PFSK-1 (cell line): ENCODE measurements around the gene ARHGAP28.

Experiments
- FOXP2 ChIP-seq: optimal IDR thresholded peaks from 2 replicates; pipeline ENCODE3; 2011; ENCODE audit warnings: borderline replicate concordance, control low read depth, inconsistent platforms; ENCODE audit not compliant: insufficient read depth; ENCODE audit errors: extremely low read length, extremely low read depth
- POLR2AphosphoS5 ChIP-seq: IDR thresholded peaks from 2 replicates; pipeline ENCODE4 v1.6.1; 2012; ENCODE audit warnings: low read depth, mild to moderate bottlenecking, control low read depth, low read length, moderate library complexity
- REST ChIP-seq, 2 experiments: IDR thresholded peaks; 2 replicates each; pipeline versions ENCODE4 v1.6.1 to v1.8.0; 2011 to 2012; ENCODE audit warnings: low read depth in 2 of 2, low read length in 2 of 2, control low read depth in 1 of 2, inconsistent platforms in 1 of 2, mild to moderate bottlenecking in 1 of 2, moderate library complexity in 1 of 2; ENCODE audit not compliant: insufficient read depth in 1 of 2
- SIN3A ChIP-seq: IDR thresholded peaks from 2 replicates; pipeline ENCODE4 v1.6.1; 2012; ENCODE audit warnings: mild to moderate bottlenecking, low read length, moderate library complexity, borderline replicate concordance; ENCODE audit not compliant: insufficient read depth
- TAF1 ChIP-seq: IDR thresholded peaks from 2 replicates; pipeline ENCODE4 v1.6.1; 2012; ENCODE audit warnings: low read length, control low read depth, borderline replicate concordance; ENCODE audit not compliant: insufficient read depth

ARHGAP28 gene

GRCh38 chr18:6878556-6879297 is 149.2 kb downstream of the ARHGAP28 start:
- no peak for TF ChIP-seq TAF1
- no peak for TF ChIP-seq SIN3A
- no peak for TF ChIP-seq FOXP2
- no peak for TF ChIP-seq POLR2AphosphoS5
- TF ChIP-seq REST (IDR thresholded peaks at IDR 0.05; ENCODE audit: insufficient read depth in 1 of 2, low read depth in 2 of 2, low read length in 2 of 2) = no peak

DNA sequence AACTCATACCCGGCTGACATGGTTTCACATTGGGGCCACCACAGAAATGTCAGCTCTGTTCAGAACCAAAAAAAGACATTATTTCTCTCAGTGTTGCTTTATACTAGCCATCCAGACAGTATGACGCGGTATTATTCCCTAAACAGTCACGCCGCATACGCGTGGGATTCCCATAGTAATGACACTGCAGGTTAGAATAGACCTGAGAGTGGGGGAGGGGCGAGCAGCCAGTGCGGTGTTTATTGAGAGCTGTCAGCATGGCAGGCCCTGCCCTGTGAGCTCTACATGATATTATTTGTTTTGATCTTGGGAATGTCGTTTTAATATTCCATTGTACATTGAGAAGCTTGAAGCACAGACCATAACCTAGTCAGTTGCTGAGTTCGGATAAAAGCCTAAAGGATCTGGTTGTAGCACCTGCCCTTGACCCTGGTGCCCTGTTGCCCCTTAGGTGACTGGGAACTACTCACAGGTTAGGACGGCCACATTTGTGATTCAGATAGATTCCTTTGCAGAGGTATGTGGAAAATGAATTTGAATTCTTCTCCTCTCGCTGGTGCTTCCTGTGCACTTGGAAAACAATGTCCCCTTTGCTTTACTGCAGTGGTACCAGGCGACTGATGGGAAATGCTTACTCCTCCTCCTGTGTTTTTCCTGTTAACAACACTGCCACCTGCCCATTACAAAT is 150.1 kb downstream of the ARHGAP28 start:
- TF ChIP-seq TAF1 (no peak), SIN3A (no peak), FOXP2 (no peak), POLR2AphosphoS5 (no peak)

GRCh38 chr18:6881034-6881820 is 151.7 kb downstream of the ARHGAP28 start:
- no peak for TF ChIP-seq FOXP2
- TF ChIP-seq TAF1 = no peak
- TF ChIP-seq SIN3A = no peak
- TF ChIP-seq REST (IDR thresholded peaks at IDR 0.05; ENCODE audit: insufficient read depth in 1 of 2, low read depth in 2 of 2, low read length in 2 of 2) = no peak
- no peak for TF ChIP-seq POLR2AphosphoS5

DNA sequence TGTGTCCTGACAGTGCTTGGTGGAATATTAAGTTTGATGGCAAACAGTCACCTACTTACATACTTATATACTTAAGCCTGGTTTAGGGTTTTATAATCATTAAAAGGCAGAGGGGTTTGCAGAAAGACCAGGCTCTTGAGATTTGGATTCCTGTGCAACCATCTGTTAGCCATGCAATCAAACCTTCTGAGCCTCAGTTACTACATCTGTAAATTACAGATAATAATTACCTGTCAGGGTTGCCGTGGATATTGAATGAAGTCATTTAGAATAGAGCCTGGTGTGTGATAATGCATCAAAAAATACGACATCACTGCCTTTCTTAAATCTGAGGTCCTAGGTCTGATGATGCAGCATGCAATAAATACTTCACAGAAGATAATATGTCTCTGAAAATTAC is 152.9 kb downstream of the ARHGAP28 start:
- TF ChIP-seq TAF1 = no peak
- no peak for TF ChIP-seq POLR2AphosphoS5
- no peak for TF ChIP-seq FOXP2
- TF ChIP-seq REST (IDR thresholded peaks at IDR 0.05; ENCODE audit: insufficient read depth in 1 of 2, low read depth in 2 of 2, low read length in 2 of 2) = no peak
- TF ChIP-seq SIN3A = no peak

DNA sequence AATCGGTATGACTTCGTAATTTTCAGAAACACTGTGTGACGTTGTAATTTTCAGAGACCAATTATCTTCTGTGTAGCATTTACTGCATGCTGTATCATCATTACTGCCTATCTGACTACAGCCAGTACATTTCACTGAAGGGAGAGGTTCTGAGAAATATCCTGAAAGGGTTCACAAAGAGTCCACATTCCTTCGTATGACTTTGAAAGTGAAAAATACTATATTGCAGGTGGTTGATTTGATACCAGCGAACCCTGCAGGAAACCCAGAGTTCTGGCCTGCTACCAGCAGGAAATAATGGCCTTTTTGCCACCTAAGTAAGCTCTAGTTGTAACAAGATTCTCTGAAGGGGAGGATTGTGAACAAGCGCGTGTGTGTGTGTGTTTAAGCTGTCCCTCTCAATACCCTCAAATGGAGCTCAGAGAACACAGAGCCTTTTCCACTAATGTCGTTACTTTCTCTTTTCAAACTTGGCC is 155.5 kb downstream of the ARHGAP28 start:
- no peak for TF ChIP-seq POLR2AphosphoS5
- no peak for TF ChIP-seq TAF1
- TF ChIP-seq REST (IDR thresholded peaks at IDR 0.05; ENCODE audit: insufficient read depth in 1 of 2, low read depth in 2 of 2, low read length in 2 of 2) = no peak
- TF ChIP-seq SIN3A = no peak
- no peak for TF ChIP-seq FOXP2
